ENCODE measurements around the gene PIP4K2A. TPM values are rescaled to one million over a fixed set of nuclear protein-coding genes. Genes with fewer than 3 reads are reported as not detected.

The PIP4K2A gene
- total RNA-seq, 2 experiments from 2014 or later, result 107 to 108 TPM

GRCh38 chr10:22717728-22718127 is 3.4 kb upstream of the PIP4K2A start:
- POLR2A ChIA-PET, result interaction anchor here (0.6 kb wide), 1 partner anchor 55 kb away, joined by 3 read pairs; no protein-coding TSS in a partner anchor
- no peaks in the 10 kb centered on the region for H3K9me3 Mint-ChIP-seq
- H3K4me3 Mint-ChIP-seq, result no peak overlapping the region
- H3K36me3 Mint-ChIP-seq, result peaks cover under 1% of the 10 kb centered on the region
- CTCF ChIA-PET, result interaction anchor here (0.9 kb wide), 1 partner anchor 9 kb away, joined by 6 read pairs; no protein-coding TSS in a partner anchor
- peaks cover 7% of the 10 kb centered on the region for H3K4me1 Mint-ChIP-seq (ENCODE audit: low read depth)
- H3K27ac Mint-ChIP-seq, result no peak overlapping the region
- no peaks in the 10 kb centered on the region for H3K27me3 Mint-ChIP-seq
- no peak for DNase-seq
- intact Hi-C loops (cut with micrococcal nuclease), result loop anchor here (10.0 kb wide), 1 partner anchor 283 kb away; no protein-coding TSS in a partner anchor

- H3K27ac Mint-ChIP-seq, result no peak overlapping the region
- H3K9me3 Mint-ChIP-seq, result no peaks in the 10 kb centered on the region
- H3K4me3 Mint-ChIP-seq, result no peak overlapping the region
- ChIA-PET CTCF (no interaction called here), POLR2A (no interaction called here)
- peaks cover 10% of the 10 kb centered on the region for H3K4me1 Mint-ChIP-seq (ENCODE audit: low read depth)
- intact Hi-C loops (cut with micrococcal nuclease), result loop anchor here (10.0 kb wide), 1 partner anchor 282 kb away; no protein-coding TSS in a partner anchor
- DNase-seq, result no peak
- H3K27me3 Mint-ChIP-seq, result no peaks in the 10 kb centered on the region
- H3K36me3 Mint-ChIP-seq, result peaks cover 2% of the 10 kb centered on the region
These were observed 2.6 kb upstream of the PIP4K2A start for GRCh38 chr10:22716943-22717342.

GRCh38 chr10:22715290-22715625 is 880 bp upstream of the PIP4K2A start:
- H3K9me3 Mint-ChIP-seq, result no peaks in the 10 kb centered on the region
- DNase-seq, result no peak
- H3K4me1 Mint-ChIP-seq (ENCODE audit: low read depth), result peaks cover 22% of the 10 kb centered on the region
- CTCF ChIA-PET, result interaction anchor here (1.5 kb wide), 1 partner anchor 273 kb away, joined by 3 read pairs; no protein-coding TSS in a partner anchor
- peak overlapping the region; percentile 66 for H3K4me3 Mint-ChIP-seq
- H3K27ac Mint-ChIP-seq, result peak overlapping the region; percentile 71
- H3K27me3 Mint-ChIP-seq, result no peaks in the 10 kb centered on the region
- POLR2A ChIA-PET, result interaction anchor here (0.6 kb wide), 1 partner anchor 141 kb away, joined by 4 read pairs; no protein-coding TSS in a partner anchor
- peaks cover 2% of the 10 kb centered on the region for H3K36me3 Mint-ChIP-seq
- intact Hi-C loops (cut with micrococcal nuclease), result loop anchor here (10.0 kb wide), 1 partner anchor 280 kb away; no protein-coding TSS in a partner anchor

GRCh38 chr10:22713853-22714478 is 412 bp downstream of the PIP4K2A start:
- no peaks in the 10 kb centered on the region for H3K27me3 Mint-ChIP-seq
- H3K36me3 Mint-ChIP-seq, result peaks cover 2% of the 10 kb centered on the region
- DNase-seq, result peak; percentile 44
- peaks cover 35% of the 10 kb centered on the region for H3K4me1 Mint-ChIP-seq (ENCODE audit: low read depth)
- H3K9me3 Mint-ChIP-seq, result no peaks in the 10 kb centered on the region
- ChIA-PET CTCF (interaction anchor here (0.6 to 2.9 kb wide), 4 partner anchors 22 to 64 kb away, joined by 3 to 8 read pairs (median 4); no protein-coding TSS in a partner anchor), POLR2A (interaction anchor here (0.6 to 3.1 kb wide), 12 partner anchors 11 to 113 kb away, joined by 3 to 39 read pairs (median 4); no protein-coding TSS in a partner anchor)
- H3K27ac Mint-ChIP-seq, result peak overlapping the region; percentile 74
- H3K4me3 Mint-ChIP-seq, result peak overlapping the region; percentile 89
- intact Hi-C loops (cut with micrococcal nuclease), result loop anchor here (2.0 to 10.0 kb wide), 5 partner anchors 65 to 467 kb away; no protein-coding TSS in a partner anchor

- ChIA-PET CTCF (interaction anchor here (0.6 to 2.9 kb wide), 12 partner anchors 20 to 139 kb away, joined by 3 to 8 read pairs (median 4); no protein-coding TSS in a partner anchor), POLR2A (interaction anchor here (0.6 to 3.1 kb wide), 21 partner anchors 10 to 112 kb away, joined by 3 to 39 read pairs (median 3); no protein-coding TSS in a partner anchor)
- Mint-ChIP-seq H3K27ac (peak overlapping the region; percentile 91), H3K9me3 (no peaks in the 10 kb centered on the region), H3K4me3 (peak overlapping the region; percentile 89), H3K27me3 (no peaks in the 10 kb centered on the region), H3K36me3 (peaks cover 4% of the 10 kb centered on the region), H3K4me1 (ENCODE audit: low read depth) (peaks cover 43% of the 10 kb centered on the region)
- intact Hi-C loops (cut with micrococcal nuclease), result loop anchor here (1.0 to 10.0 kb wide), 9 partner anchors 20 to 466 kb away; no protein-coding TSS in a partner anchor
- DNase-seq, result peak; percentile 48
These were observed 1.2 kb downstream of the PIP4K2A start for GRCh38 chr10:22712956-22713852.

DNA sequence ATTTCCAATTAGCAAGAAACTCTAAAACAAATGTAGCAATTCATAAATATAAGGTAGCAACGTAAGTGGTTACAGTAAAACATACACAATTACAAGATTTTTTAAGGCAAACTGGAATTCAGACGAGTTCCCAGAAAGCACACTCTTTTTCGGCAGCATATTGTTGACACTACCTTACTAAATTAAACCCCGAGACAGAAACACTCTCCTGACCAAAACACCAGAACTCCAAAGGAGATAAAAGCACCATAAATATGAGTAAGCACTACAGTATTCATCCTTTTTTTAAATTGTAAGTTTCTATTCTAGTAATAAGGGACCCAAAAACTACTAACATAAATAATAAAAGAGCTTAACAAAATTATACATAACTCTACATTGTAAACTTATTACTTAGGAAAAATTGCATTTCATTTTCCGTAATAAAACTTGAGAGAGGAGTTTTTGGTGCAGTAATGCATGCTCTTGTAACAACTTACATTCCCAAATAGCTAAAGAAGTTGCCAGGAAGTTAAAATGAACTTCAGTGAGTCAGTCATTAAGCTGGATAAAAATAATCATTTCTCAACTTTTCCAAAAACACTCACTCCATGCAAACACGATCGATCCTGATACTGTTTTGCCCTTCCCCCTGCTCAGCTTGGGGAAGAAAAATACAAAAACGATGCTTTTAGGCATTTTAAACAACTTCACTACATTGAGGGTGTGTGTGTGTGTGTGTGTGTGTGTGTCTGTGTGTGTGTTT is 2.0 kb downstream of the PIP4K2A start:
- DNase-seq, result no peak
- Mint-ChIP-seq H3K27ac (peak overlapping the region; percentile 91), H3K4me1 (ENCODE audit: low read depth) (peaks cover 51% of the 10 kb centered on the region), H3K27me3 (no peaks in the 10 kb centered on the region), H3K4me3 (peak overlapping the region; percentile 89), H3K36me3 (peaks cover 12% of the 10 kb centered on the region), H3K9me3 (no peaks in the 10 kb centered on the region)
- intact Hi-C loops (cut with micrococcal nuclease), result loop anchor here (1.0 to 10.0 kb wide), 9 partner anchors 19 to 465 kb away; no protein-coding TSS in a partner anchor
- ChIA-PET POLR2A (interaction anchor here (0.6 to 3.1 kb wide), 17 partner anchors 9 to 111 kb away, joined by 3 to 39 read pairs (median 3); no protein-coding TSS in a partner anchor), CTCF (interaction anchor here (0.8 to 2.9 kb wide), 12 partner anchors 19 to 138 kb away, joined by 3 to 8 read pairs (median 4); no protein-coding TSS in a partner anchor)

- H3K27me3 Mint-ChIP-seq, result no peaks in the 10 kb centered on the region
These were observed 3.0 kb downstream of the PIP4K2A start for GRCh38 chr10:22711373-22711772.

GRCh38 chr10:22710139-22710745 is 4.1 kb downstream of the PIP4K2A start:
- ChIA-PET CTCF (interaction anchor here (1.3 kb wide), 1 partner anchor 19 kb away, joined by 3 read pairs; no protein-coding TSS in a partner anchor), POLR2A (interaction anchor here (0.9 kb wide), 1 partner anchor 99 kb away, joined by 3 read pairs; no protein-coding TSS in a partner anchor)
- H3K27ac Mint-ChIP-seq, result peak overlapping the region; percentile 78
- intact Hi-C loops (cut with micrococcal nuclease), result loop anchor here (5.0 to 10.0 kb wide), 2 partner anchors 275 to 463 kb away; no protein-coding TSS in a partner anchor
- peaks cover 4% of the 10 kb centered on the region for H3K9me3 Mint-ChIP-seq
- H3K36me3 Mint-ChIP-seq, result peaks cover 23% of the 10 kb centered on the region
- H3K4me1 Mint-ChIP-seq (ENCODE audit: low read depth), result peaks cover 65% of the 10 kb centered on the region
- no peaks in the 10 kb centered on the region for H3K27me3 Mint-ChIP-seq
- peak; percentile 38 for DNase-seq
- peak overlapping the region; percentile 18 for H3K4me3 Mint-ChIP-seq

More at GRCh38 chr10:22711373-22711772, 3.0 kb downstream of the PIP4K2A start:
- ChIA-PET CTCF (no interaction called here), POLR2A (interaction anchor here (2.9 to 3.1 kb wide), 2 partner anchors 28 to 57 kb away, joined by 15 to 39 read pairs; no protein-coding TSS in a partner anchor)
- Mint-ChIP-seq H3K4me1 (ENCODE audit: low read depth) (peaks cover 56% of the 10 kb centered on the region), H3K9me3 (peaks cover under 1% of the 10 kb centered on the region), H3K36me3 (peaks cover 16% of the 10 kb centered on the region), H3K4me3 (peak overlapping the region; percentile 51), H3K27ac (peak overlapping the region; percentile 91)
- intact Hi-C loops (cut with micrococcal nuclease), result loop anchor here (5.0 to 10.0 kb wide), 2 partner anchors 277 to 464 kb away; no protein-coding TSS in a partner anchor
- no peak for DNase-seq

DNA sequence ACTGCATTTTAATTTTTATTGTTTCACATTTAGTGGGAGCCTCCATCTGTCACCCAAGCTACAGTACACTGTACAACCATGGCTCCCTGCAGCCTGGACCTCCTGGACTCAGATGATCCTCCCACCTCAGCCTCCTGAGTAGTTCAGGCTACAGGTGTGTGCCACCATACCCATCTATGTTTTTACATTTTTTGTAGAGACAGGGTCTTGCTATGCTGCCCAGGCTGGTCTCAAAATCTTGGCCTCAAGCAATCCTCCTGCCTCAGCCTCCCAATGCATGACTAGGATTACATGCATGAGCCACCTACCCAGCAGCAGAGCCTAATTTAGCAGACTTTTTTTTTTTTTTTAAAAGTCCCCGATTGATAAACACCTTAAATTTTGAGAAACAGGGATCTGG is 5.6 kb downstream of the PIP4K2A start:
- Mint-ChIP-seq H3K27ac (peak overlapping the region; percentile 78), H3K4me3 (no peak overlapping the region), H3K4me1 (ENCODE audit: low read depth) (peaks cover 76% of the 10 kb centered on the region), H3K9me3 (peaks cover 4% of the 10 kb centered on the region), H3K27me3 (no peaks in the 10 kb centered on the region), H3K36me3 (peaks cover 28% of the 10 kb centered on the region)
- CTCF ChIA-PET, result no interaction called here
- no peak for DNase-seq
- intact Hi-C loops (cut with micrococcal nuclease), result no loop called here
- POLR2A ChIA-PET, result no interaction called here

GRCh38 chr10:22705527-22705926 is 8.9 kb downstream of the PIP4K2A start:
- no peak overlapping the region for H3K27ac Mint-ChIP-seq
- no peak for DNase-seq
- peaks cover 29% of the 10 kb centered on the region for H3K36me3 Mint-ChIP-seq
- POLR2A ChIA-PET, result interaction anchor here (1.0 kb wide), 1 partner anchor 12 kb away, joined by 4 read pairs; no protein-coding TSS in a partner anchor
- H3K4me3 Mint-ChIP-seq, result no peak overlapping the region
- H3K9me3 Mint-ChIP-seq, result peaks cover 4% of the 10 kb centered on the region
- CTCF ChIA-PET, result interaction anchor here (1.4 kb wide), 1 partner anchor 57 kb away, joined by 3 read pairs; no protein-coding TSS in a partner anchor
- no peaks in the 10 kb centered on the region for H3K27me3 Mint-ChIP-seq
- intact Hi-C loops (cut with micrococcal nuclease), result no loop called here
- peaks cover 92% of the 10 kb centered on the region for H3K4me1 Mint-ChIP-seq (ENCODE audit: low read depth)
